RPMI8226 (cell line): ENCODE measurements around the gene DNTTIP2.
"Not testable (repeated sequence)": the region's sequence is repeated elsewhere in the genome, so short reads cannot be mapped to it uniquely, and the experiment has no call there.

Experiments
- DNase-seq: peaks from one replicate; pipeline ENCODE4 v3.0.0-alpha.2; 2015

The DNTTIP2 gene

GRCh38 chr1:93874025-93874651, 4.9 kb downstream of the DNTTIP2 start:
- no peak for DNase-seq

- no peak for DNase-seq
These were observed 7.6 kb downstream of the DNTTIP2 start for GRCh38 chr1:93871366-93871765.

GRCh38 chr1:93869653-93870052, 9.4 kb downstream of the DNTTIP2 start:
- no peak for DNase-seq

- DNase-seq, result not testable (repeated sequence)
These were observed 10.5 kb downstream of the DNTTIP2 start for GRCh38 chr1:93868492-93868891.

- no peak for DNase-seq
These were observed 13.8 kb downstream of the DNTTIP2 start for GRCh38 chr1:93865253-93865652.

- no peak for DNase-seq
These were observed 14.8 kb downstream of the DNTTIP2 start for GRCh38 chr1:93864175-93864574.

- DNase-seq, result not testable (repeated sequence)
These were observed 21.4 kb downstream of the DNTTIP2 start for GRCh38 chr1:93857653-93858052.

- not testable (repeated sequence) for DNase-seq
These were observed 23.0 kb downstream of the DNTTIP2 start for GRCh38 chr1:93855983-93856382.

- no peak for DNase-seq
These were observed 25.1 kb downstream of the DNTTIP2 start for GRCh38 chr1:93853940-93854339.

GRCh38 chr1:93851878-93852277, 27.1 kb downstream of the DNTTIP2 start:
- DNase-seq, result peak; percentile 5

- DNase-seq, result peak; percentile 9
These were observed 27.7 kb downstream of the DNTTIP2 start for GRCh38 chr1:93851327-93851712.

GRCh38 chr1:93850687-93851326, 28.2 kb downstream of the DNTTIP2 start:
- peak; percentile 53 for DNase-seq

GRCh38 chr1:93848350-93848883, 30.6 kb downstream of the DNTTIP2 start:
- no peak for DNase-seq

GRCh38 chr1:93847811-93848288, 31.2 kb downstream of the DNTTIP2 start:
- peak; percentile 55 for DNase-seq

- peak; percentile 83 for DNase-seq
These were observed 31.8 kb downstream of the DNTTIP2 start for GRCh38 chr1:93846992-93847810.

- DNase-seq, result peak; percentile 85
These were observed 32.6 kb downstream of the DNTTIP2 start for GRCh38 chr1:93846206-93846991.

GRCh38 chr1:93845538-93846205, 33.3 kb downstream of the DNTTIP2 start:
- no peak for DNase-seq

GRCh38 chr1:93844262-93845045, 34.6 kb downstream of the DNTTIP2 start:
- peak; percentile 68 for DNase-seq

GRCh38 chr1:93842750-93843500, 36.1 kb downstream of the DNTTIP2 start:
- no peak for DNase-seq

- DNase-seq, result no peak
These were observed 37.2 kb downstream of the DNTTIP2 start for GRCh38 chr1:93841771-93842170.
